Lower leg skin (tissue), 4 donors: ENCODE data around the gene TRANK1. TPM values are rescaled to one million over a fixed set of nuclear protein-coding genes. Genes with fewer than 3 reads are reported as not detected.
"Not testable (repeated sequence)": the region's sequence is repeated elsewhere in the genome, so short reads cannot be mapped to it uniquely, and the experiment has no call there.

Experiments
- DNase-seq, 2 donors: peaks; one replicate each; pipeline ENCODE4 v3.0.0-alpha.2; 2019; ENCODE audit warnings: low spot score in 2 of 2
- H3K4me3 ChIP-seq: fragments of 200-600 bp; sonication (generic); 2 replicates; pipeline ENCODE4 v1.5.1; 2017; ENCODE audit warnings: mild to moderate bottlenecking, low read depth; ENCODE audit not compliant: poor library complexity, severe bottlenecking
- CTCF ChIP-seq, 3 donors: fragments of 450-650 bp; IDR thresholded peaks; one replicate each; pipeline ENCODE4 v1.5.1; 2016; ENCODE audit warnings: antibody characterized with exemption in 3 of 3, mild to moderate bottlenecking in 3 of 3, moderate library complexity in 2 of 3
- POLR2A ChIP-seq, 2 donors: fragments of 450-650 bp; IDR thresholded peaks; one replicate each; pipeline ENCODE4 v1.6.1; 2016 to 2017; ENCODE audit warnings: antibody characterized with exemption in 2 of 2, mild to moderate bottlenecking in 1 of 2, moderate library complexity in 1 of 2
- WGBS, 2 donors: methylation state at CpG; one replicate each; pipeline ENCODE4 v1.1.5; 2018; 5-methylcytosine and 5-hydroxymethylcytosine counted together
- intact Hi-C: fragments of 100-400 bp; cut with DNase I; formaldehyde crosslinking; loops from one replicate; pipeline ENCODE4 v1.15.0; 2023; ENCODE audit warnings: low total_unique reads
- total RNA-seq, 4 donors: library from RNA; depleted of rRNA; stranded (reverse); fragments of >200 nt; gene quantifications; one replicate each; pipeline ENCODE4 v1.1.0, GENCODE V29; 2016

TRANK1 gene
- total RNA-seq, 4 donors from 2014 or later, result 2.6 to 5.1 (median 3.3) TPM

DNA sequence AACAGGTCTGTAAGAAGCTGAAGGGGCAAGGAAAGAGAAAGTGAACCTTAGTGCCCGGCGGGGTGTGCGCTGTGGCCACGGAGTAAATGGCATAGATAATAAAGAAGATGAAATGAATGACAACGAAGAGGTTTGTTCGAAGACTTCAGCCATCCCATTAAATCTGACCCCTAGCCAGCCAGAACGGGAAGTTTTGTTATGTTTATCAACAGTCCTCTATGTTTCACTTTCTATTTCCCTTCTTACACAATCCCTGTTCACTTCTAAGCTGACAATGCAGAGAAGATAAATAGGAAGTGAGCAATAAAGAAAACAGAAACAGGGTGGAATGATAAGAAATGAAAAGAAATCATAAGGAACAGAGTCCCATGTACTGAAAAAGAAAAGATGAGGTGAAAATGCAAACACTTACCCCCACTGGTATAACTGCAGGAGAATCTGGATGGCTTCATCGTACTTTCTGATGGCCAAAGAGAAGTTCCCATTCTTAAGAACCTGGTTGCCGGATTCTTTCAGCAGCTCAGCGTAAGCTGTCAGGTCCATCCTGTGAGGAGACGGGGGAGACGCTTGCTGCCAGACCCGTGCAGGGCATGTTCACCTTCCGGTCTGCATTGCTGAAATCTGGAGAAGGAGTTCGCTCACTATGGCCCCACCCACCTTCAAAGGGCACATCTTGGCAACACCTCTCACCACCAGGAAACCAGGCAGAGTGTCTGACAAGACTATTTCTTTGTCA is 36.8 kb downstream of the TRANK1 start:
- TF ChIP-seq CTCF (IDR thresholded peaks at IDR 0.05) (no peak), POLR2A (IDR thresholded peaks at IDR 0.05) (no peak)
- H3K4me3 ChIP-seq, result no peak overlapping the region
- intact Hi-C loops, result no loop called here
- DNase-seq, result peak in 1 of 2 donors; percentile 84
- 45 to 48% methylated on average over 15 of the region's 15 CpGs for whole genome bisulfite sequencing, 2 donors

- H3K4me3 ChIP-seq, result no peak overlapping the region
- intact Hi-C loops, result no loop called here
- 77 to 81% methylated on average over 2 of the region's 2 CpGs for WGBS, 2 donors
- TF ChIP-seq CTCF (IDR thresholded peaks at IDR 0.05) (no peak), POLR2A (IDR thresholded peaks at IDR 0.05) (no peak)
- DNase-seq, result no peak
Observed at GRCh38 chr3:36906504-36907149, 38.2 kb downstream of the TRANK1 start.

DNA sequence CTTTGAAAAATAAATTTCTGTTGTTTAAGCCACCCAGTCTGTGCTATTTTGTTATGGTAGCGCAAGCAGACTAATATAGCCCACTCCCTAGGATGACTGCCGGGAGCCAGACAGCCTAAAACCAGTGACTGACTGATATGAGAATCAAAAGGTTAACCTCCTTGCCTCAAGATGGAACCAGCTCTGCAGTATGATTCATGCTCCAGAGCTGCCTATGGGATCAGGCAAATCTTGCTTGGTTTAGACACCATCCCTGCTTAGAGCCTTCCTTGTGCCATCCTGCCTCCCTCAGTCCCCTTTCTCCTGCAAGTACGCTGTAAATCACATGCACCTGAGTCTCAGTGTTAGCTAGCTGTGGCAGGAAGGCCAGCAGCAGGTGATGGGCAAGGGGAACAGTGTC is 39.3 kb downstream of the TRANK1 start:
- no peak for TF ChIP-seq POLR2A (IDR thresholded peaks at IDR 0.05)
- no peak for TF ChIP-seq CTCF (IDR thresholded peaks at IDR 0.05)
- no peak overlapping the region for H3K4me3 ChIP-seq
- peak in 1 of 2 donors; percentile 40 for DNase-seq
- WGBS, 2 donors, result 98 to 100% methylated on average over 3 of the region's 3 CpGs
- intact Hi-C loops, result no loop called here

GRCh38 chr3:36904641-36905040 is 40.2 kb downstream of the TRANK1 start:
- DNase-seq, result peak in 1 of 2 donors; percentile 54
- no peak overlapping the region for H3K4me3 ChIP-seq
- TF ChIP-seq POLR2A (IDR thresholded peaks at IDR 0.05) (no peak), CTCF (IDR thresholded peaks at IDR 0.05) (no peak)
- WGBS, 2 donors, result 87 to 89% methylated on average over 3 of the region's 3 CpGs
- intact Hi-C loops, result no loop called here

DNA sequence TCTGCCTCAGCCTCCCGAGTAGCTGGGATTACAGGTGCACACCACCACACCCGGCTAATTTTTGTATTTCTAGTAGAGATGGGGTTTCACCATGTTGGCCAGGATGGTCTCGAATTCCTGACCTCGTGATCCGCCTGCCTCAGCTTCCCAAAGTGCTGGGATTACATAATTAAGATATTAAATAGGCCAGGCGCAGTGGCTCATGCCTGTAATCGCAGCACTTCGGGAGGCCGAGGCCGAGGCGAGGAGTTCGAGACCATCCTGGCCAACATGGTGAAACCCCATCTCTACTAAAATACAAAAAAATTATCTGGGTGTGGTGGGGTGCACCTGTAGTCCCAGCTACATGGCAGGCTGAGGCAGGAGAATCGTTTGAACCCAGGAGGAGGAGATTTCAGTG is 40.8 kb downstream of the TRANK1 start:
- DNase-seq, result peak in 1 of 2 donors; percentile 40
- 97% methylated on average over 13 of the region's 13 CpGs for WGBS, 2 donors
- H3K4me3 ChIP-seq, intact Hi-C loops: not testable (repeated sequence)

DNA sequence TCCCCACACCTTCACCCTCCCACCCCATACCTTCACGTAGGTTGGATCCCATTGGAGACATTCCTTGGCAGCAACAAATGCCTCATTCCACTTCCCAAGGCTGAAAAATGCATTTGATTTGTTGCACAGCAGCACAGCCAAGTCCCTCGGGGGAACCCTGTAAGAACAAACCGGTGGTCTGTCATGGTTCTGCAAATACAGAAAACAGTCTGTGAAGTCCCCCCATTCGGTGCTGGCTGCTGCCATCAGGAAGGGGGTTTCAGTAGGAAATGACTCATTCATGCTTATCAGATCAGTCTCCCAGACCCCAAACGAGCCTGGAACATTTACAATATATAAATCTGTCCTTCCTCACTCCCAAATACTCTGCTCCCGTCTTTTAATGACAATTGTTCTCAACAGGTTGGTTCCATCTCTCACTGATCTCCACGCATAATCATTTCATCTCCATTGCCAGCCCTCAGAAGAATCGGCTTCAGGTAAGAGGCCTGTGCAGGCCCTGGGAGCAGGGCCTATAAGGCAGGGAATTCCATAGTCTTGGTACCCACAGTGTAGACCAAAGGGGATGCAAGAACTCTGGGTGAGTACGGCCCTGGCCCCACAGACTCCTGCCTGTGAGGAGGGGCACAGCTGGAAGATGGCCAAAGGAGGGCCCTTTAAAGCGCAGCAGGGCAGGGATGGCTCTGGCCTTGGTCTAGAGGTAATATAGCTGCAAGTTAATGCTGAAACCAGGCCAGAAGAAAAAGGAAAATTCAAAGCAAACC is 41.6 kb downstream of the TRANK1 start:
- intact Hi-C loops, result no loop called here
- H3K4me3 ChIP-seq, result no peak overlapping the region
- 53 to 63% methylated on average over 10 of the region's 10 CpGs for WGBS, 2 donors
- TF ChIP-seq CTCF (IDR thresholded peaks at IDR 0.05) (no peak), POLR2A (IDR thresholded peaks at IDR 0.05) (no peak)
- DNase-seq, result peak in 1 of 2 donors; percentile 54
